HepG2 (cell line): Measurements from ENCODE around the gene HPS3. TPM values are rescaled to one million over a fixed set of nuclear protein-coding genes. Genes with fewer than 3 reads are reported as not detected.

Experiments used
- CCDC6 ChIP-seq: sonication (generic); formaldehyde crosslinking; IDR thresholded peaks from 2 replicates; pipeline ENCODE4 v1.8.1; 2022; ENCODE audit warnings: mild to moderate bottlenecking, missing genetic modification reagents, moderate library complexity
- EHMT2 ChIP-seq: fragments of 200-600 bp; sonication (generic); IDR thresholded peaks from 2 replicates; pipeline ENCODE4 v1.7.0; 2017; ENCODE audit warnings: antibody characterized with exemption, low read depth, low read length, borderline replicate concordance
- MLXIP ChIP-seq: sonication (generic); formaldehyde crosslinking; IDR thresholded peaks from 2 replicates; pipeline ENCODE4 v1.9.0; 2021; ENCODE audit warnings: missing genetic modification reagents, borderline replicate concordance
- PPARG ChIP-seq: conservative IDR thresholded peaks from 2 replicates; pipeline ENCODE4 v1.6.1; 2016; ENCODE audit warnings: missing biosample characterization, missing genetic modification reagents
- TOE1 ChIP-seq: sonication (generic); formaldehyde crosslinking; IDR thresholded peaks from 2 replicates; pipeline ENCODE4 v1.4.0; 2020; ENCODE audit warnings: mild to moderate bottlenecking, missing genetic modification reagents
- ZNF605 ChIP-seq: sonication (generic); formaldehyde crosslinking; IDR thresholded peaks from 2 replicates; pipeline ENCODE4 v1.8.0; 2022; ENCODE audit warnings: mild to moderate bottlenecking, missing genetic modification reagents
- ZNF790 ChIP-seq: sonication (generic); formaldehyde crosslinking; IDR thresholded peaks from 2 replicates; pipeline ENCODE4 v1.8.0; 2022; ENCODE audit warnings: missing genetic modification reagents, mild to moderate bottlenecking, borderline replicate concordance
- polyA plus RNA-seq, 8 experiments: library from polyadenylated mRNA; depleted of rRNA in 3 of 8; stranded (reverse) in 7 of 8; unstranded in 1 of 8; fragments of >200 nt; fragmentation: Illumina TruSeq in 4 of 8; extraction: Trizol in 4 of 8; gene quantifications; 2 replicates each; pipeline versions ENCODE4 v1.2.1 to v1.2.3, GENCODE V29; 2011 to 2016; ENCODE audit warnings: low read depth in 4 of 8, missing spikeins in 1 of 8, mixed read lengths in 1 of 8; ENCODE audit not compliant: insufficient read depth in 1 of 8
- total RNA-seq, 5 experiments: library from RNA; depleted of rRNA; stranded (reverse); fragments of >200 nt; fragmentation: Illumina TruSeq; extraction: Trizol; gene quantifications; 2 replicates each; pipeline ENCODE4 v1.2.3, GENCODE V29; 2016; ENCODE audit warnings: low read depth in 1 of 5
- TF ChIP-seq, protein P1 (sequence below): sonication (generic); formaldehyde crosslinking; IDR thresholded peaks from 2 replicates; pipeline ENCODE4 v1.9.0; 2021; ENCODE audit warnings: mild to moderate bottlenecking, missing genetic modification reagents
- TF ChIP-seq, protein P2 (sequence below): sonication (generic); formaldehyde crosslinking; IDR thresholded peaks from 2 replicates; pipeline ENCODE4 v1.4.0; 2020; ENCODE audit warnings: mild to moderate bottlenecking, missing genetic modification reagents

Gene HPS3
- total and polyA plus RNA-seq, 2 of the 13 experiments (the other 11 are each of a cell fraction or from before 2014, with no cell fraction given), result 9.5 to 18.9 TPM

- TF ChIP-seq, protein P1, sequence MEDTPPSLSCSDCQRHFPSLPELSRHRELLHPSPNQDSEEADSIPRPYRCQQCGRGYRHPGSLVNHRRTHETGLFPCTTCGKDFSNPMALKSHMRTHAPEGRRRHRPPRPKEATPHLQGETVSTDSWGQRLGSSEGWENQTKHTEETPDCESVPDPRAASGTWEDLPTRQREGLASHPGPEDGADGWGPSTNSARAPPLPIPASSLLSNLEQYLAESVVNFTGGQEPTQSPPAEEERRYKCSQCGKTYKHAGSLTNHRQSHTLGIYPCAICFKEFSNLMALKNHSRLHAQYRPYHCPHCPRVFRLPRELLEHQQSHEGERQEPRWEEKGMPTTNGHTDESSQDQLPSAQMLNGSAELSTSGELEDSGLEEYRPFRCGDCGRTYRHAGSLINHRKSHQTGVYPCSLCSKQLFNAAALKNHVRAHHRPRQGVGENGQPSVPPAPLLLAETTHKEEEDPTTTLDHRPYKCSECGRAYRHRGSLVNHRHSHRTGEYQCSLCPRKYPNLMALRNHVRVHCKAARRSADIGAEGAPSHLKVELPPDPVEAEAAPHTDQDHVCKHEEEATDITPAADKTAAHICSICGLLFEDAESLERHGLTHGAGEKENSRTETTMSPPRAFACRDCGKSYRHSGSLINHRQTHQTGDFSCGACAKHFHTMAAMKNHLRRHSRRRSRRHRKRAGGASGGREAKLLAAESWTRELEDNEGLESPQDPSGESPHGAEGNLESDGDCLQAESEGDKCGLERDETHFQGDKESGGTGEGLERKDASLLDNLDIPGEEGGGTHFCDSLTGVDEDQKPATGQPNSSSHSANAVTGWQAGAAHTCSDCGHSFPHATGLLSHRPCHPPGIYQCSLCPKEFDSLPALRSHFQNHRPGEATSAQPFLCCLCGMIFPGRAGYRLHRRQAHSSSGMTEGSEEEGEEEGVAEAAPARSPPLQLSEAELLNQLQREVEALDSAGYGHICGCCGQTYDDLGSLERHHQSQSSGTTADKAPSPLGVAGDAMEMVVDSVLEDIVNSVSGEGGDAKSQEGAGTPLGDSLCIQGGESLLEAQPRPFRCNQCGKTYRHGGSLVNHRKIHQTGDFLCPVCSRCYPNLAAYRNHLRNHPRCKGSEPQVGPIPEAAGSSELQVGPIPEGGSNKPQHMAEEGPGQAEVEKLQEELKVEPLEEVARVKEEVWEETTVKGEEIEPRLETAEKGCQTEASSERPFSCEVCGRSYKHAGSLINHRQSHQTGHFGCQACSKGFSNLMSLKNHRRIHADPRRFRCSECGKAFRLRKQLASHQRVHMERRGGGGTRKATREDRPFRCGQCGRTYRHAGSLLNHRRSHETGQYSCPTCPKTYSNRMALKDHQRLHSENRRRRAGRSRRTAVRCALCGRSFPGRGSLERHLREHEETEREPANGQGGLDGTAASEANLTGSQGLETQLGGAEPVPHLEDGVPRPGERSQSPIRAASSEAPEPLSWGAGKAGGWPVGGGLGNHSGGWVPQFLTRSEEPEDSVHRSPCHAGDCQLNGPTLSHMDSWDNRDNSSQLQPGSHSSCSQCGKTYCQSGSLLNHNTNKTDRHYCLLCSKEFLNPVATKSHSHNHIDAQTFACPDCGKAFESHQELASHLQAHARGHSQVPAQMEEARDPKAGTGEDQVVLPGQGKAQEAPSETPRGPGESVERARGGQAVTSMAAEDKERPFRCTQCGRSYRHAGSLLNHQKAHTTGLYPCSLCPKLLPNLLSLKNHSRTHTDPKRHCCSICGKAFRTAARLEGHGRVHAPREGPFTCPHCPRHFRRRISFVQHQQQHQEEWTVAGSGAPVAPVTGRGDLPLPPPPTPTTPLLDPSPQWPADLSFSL (CRISPR knock-in tag), result no peak
- peak; percentile 70 for TF ChIP-seq ZNF605 (CRISPR knock-in tag)
- TF ChIP-seq MLXIP (CRISPR knock-in tag), result no peak
- no peak for TF ChIP-seq CCDC6 (CRISPR knock-in tag)
- TF ChIP-seq PPARG (CRISPR knock-in tag), result no peak; the same call in 1 of the 2 replicates
- no peak for TF ChIP-seq EHMT2
- TF ChIP-seq, protein P2, sequence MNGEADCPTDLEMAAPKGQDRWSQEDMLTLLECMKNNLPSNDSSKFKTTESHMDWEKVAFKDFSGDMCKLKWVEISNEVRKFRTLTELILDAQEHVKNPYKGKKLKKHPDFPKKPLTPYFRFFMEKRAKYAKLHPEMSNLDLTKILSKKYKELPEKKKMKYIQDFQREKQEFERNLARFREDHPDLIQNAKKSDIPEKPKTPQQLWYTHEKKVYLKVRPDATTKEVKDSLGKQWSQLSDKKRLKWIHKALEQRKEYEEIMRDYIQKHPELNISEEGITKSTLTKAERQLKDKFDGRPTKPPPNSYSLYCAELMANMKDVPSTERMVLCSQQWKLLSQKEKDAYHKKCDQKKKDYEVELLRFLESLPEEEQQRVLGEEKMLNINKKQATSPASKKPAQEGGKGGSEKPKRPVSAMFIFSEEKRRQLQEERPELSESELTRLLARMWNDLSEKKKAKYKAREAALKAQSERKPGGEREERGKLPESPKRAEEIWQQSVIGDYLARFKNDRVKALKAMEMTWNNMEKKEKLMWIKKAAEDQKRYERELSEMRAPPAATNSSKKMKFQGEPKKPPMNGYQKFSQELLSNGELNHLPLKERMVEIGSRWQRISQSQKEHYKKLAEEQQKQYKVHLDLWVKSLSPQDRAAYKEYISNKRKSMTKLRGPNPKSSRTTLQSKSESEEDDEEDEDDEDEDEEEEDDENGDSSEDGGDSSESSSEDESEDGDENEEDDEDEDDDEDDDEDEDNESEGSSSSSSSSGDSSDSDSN (CRISPR knock-in tag), result peak; percentile 89
- no peak for TF ChIP-seq ZNF790
- no peak for TF ChIP-seq TOE1 (CRISPR knock-in tag)
Observed at GRCh38 chr3:149129326-149130205, at the start of gene HPS3 (continued).
